Measurements from ENCODE around the gene CD28.

- no peak for TF ChIP-seq CTCF (IDR thresholded peaks at IDR 0.05)
- TF ChIP-seq POLR2AphosphoS5 (IDR thresholded peaks at IDR 0.05; ENCODE audit: insufficient read depth in 1 of 2, low read depth in 1 of 2): no peak
Measured at GRCh38 chr2:203781151-203781550, 74.7 kb downstream of the CD28 start.

Measured in vagina (tissue), 2 donors.